GM12892 (cell line): ENCODE measurements around the gene OBSCN.

Experiments used
- POLR2A ChIP-seq: IDR thresholded peaks from 2 replicates; pipeline ENCODE4 v1.6.1; 2011; ENCODE audit warnings: low read depth, low read length, control low read depth
- POLR2AphosphoS5 ChIP-seq: IDR thresholded peaks from 2 replicates; pipeline ENCODE4 v1.6.1; 2011; ENCODE audit warnings: low read depth, low read length, control low read depth
- TAF1 ChIP-seq: IDR thresholded peaks from 2 replicates; pipeline ENCODE4 v1.6.1; 2011; ENCODE audit warnings: low read depth, mild to moderate bottlenecking, control low read depth, low read length, borderline replicate concordance

DNA sequence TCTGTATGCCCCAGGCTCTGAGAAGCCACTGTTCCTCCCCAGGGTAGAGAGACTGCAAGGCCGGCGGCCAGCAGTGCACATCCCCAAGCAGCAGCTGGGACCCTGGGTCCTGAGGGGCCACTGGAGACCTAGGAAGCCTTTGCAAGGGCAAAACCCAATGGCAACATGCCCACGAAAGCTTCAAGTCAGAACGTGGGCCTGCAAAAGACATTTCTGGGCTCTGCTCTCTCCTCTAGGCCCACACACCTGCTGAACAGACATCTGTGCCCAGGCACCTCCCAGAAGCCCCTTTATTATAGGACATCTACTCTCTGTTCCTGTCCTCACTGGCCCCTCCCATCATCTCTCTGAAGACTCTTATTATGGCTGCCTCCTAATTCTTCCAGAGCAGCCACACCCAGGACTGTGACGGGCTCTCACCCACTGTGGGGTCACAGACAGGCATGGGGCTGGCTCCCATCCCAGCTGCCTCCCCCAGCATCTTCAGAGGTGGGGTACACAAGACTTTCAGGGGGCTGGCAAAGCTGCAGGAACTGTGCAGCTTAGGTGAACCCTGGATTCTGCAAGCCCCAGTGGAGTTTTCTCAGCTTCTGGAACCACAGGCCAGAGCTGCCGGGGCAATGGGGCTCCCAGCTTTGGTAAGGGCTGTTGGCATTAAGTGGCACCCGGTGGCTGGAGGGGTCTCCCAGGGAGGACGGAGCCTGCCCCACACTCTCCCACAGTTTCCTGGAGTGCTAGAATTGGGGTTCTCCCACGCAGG, 186.1 kb downstream of the OBSCN start:
- TF ChIP-seq POLR2AphosphoS5 (no peak), POLR2A (no peak), TAF1 (no peak)
